ENCODE measurements around the gene MCM5.

- no peak for TF ChIP-seq JUND (IDR thresholded peaks at IDR 0.05)
- no peak for TF ChIP-seq POLR2AphosphoS5 (IDR thresholded peaks at IDR 0.05; ENCODE audit: low read depth, low read length)
- TF ChIP-seq CTCF (IDR thresholded peaks at IDR 0.05 in 2 of 3, conservative IDR thresholded peaks at IDR 0.05 in 1 of 3; ENCODE audit: borderline replicate concordance in 1 of 3, insufficient read depth in 1 of 3, low read depth in 2 of 3, low read length in 2 of 3), result no peak
- TF ChIP-seq YY1 (IDR thresholded peaks at IDR 0.05; ENCODE audit: extremely low read depth, insufficient replicate concordance, low read depth, low read length), result no peak
- TF ChIP-seq EZH2phosphoT487 (IDR thresholded peaks at IDR 0.05; ENCODE audit: borderline replicate concordance), result no peak
- no peak for TF ChIP-seq SIN3A (IDR thresholded peaks at IDR 0.05; ENCODE audit: low read depth)
- TF ChIP-seq POLR2A (IDR thresholded peaks at IDR 0.05; ENCODE audit: borderline replicate concordance, extremely low read depth, insufficient read depth, insufficient read length), result no peak
- no peak for TF ChIP-seq FOSL1 (IDR thresholded peaks at IDR 0.05; ENCODE audit: low read depth)
- no peak for TF ChIP-seq EZH2 (IDR thresholded peaks at IDR 0.05)
- TF ChIP-seq MAX (IDR thresholded peaks at IDR 0.05), result no peak
- no peak for TF ChIP-seq REST (IDR thresholded peaks at IDR 0.05; ENCODE audit: low read depth)
- no peak for TF ChIP-seq ZFX (IDR thresholded peaks at IDR 0.05)
Observed at GRCh38 chr22:35432228-35432905, 32.4 kb downstream of the MCM5 start.

All from HCT116 (cell line).